HepG2 (cell line): ENCODE measurements around the gene SLC25A45. TPM values are rescaled to one million over a fixed set of nuclear protein-coding genes. Genes with fewer than 3 reads are reported as not detected.
A peak's percentile ranks its signal among the peaks of the same experiment; 100 is the strongest.

Source experiments
- ATAC-seq: fragments of 200-7000 bp; cut with Tn5 transposase; 3 replicates; pipeline ENCODE4 v1.9.1; 2020; ENCODE audit warnings: mild to moderate bottlenecking, moderate library complexity
- BruUV-seq: library from RNA; stranded (reverse); fragments of 400-500 nt; replicated peaks from 2 replicates; lab custom pipeline; 2021; lab: Mats Ljungman, UMichigan
- CTCF ChIA-PET: fragments of 300-600 bp; formaldehyde crosslinking; extraction: SDS; loops from one replicate; lab custom pipeline; 2021; ENCODE audit warnings: low total read pairs, inconsistent platforms, low intra/inter-chr PET ratio; lab: Yijun Ruan, JAX
- POLR2A ChIA-PET: fragments of 350-600 bp; sonication (Branson Sonifier 250); formaldehyde crosslinking; loops from one replicate; lab custom pipeline; 2020; ENCODE audit warnings: antibody characterized with exemption, inconsistent platforms; lab: Yijun Ruan, JAX
- DNase-seq: peaks from one replicate; pipeline ENCODE4 v3.0.0-alpha.2; 2015; ENCODE audit warnings: low spot score
- FAIRE-seq: peaks from 3 replicates; lab custom pipeline; 2011; peaks lifted over from hg19 to GRCh38; lab: Jason Lieb, UNC
- H2AFZ ChIP-seq: one replicate; pipeline ENCODE4 v1.6.1; 2011; ENCODE audit warnings: low read length, inconsistent platforms
- H3K27ac ChIP-seq: fragments of 300-600 bp; 3 replicates; pipeline ENCODE4 v1.8.0; 2011; ENCODE audit warnings: mixed run types, mild to moderate bottlenecking, mixed read lengths, low read length, inconsistent platforms; ENCODE audit not compliant: insufficient read depth; ENCODE audit errors: extremely low read length
- H3K27me3 ChIP-seq, 2 experiments: fragments of 200-600 bp in 1 of 2; 2 replicates in 1 of 2; 3 replicates in 1 of 2; pipeline versions ENCODE4 v1.6.0 to v1.8.0; 2011; ENCODE audit warnings: low read length in 2 of 2, mild to moderate bottlenecking in 2 of 2, moderate library complexity in 2 of 2, inconsistent platforms in 1 of 2; ENCODE audit not compliant: insufficient read depth in 2 of 2, control insufficient read depth in 1 of 2
- H3K36me3 ChIP-seq, 2 experiments: fragments of 200-600 bp in 1 of 2; replicated peaks in 1 of 2; 2 replicates in 1 of 2; 3 replicates in 1 of 2; pipeline versions ENCODE4 v1.5.1 to v1.8.0; 2011; ENCODE audit warnings: low read length in 2 of 2, inconsistent platforms in 1 of 2; ENCODE audit not compliant: insufficient read depth in 2 of 2, control insufficient read depth in 1 of 2
- H3K4me1 ChIP-seq: 2 replicates; pipeline ENCODE4 v1.5.1; 2012; ENCODE audit warnings: low read length, inconsistent platforms; ENCODE audit not compliant: insufficient read depth
- H3K4me2 ChIP-seq: 2 replicates; pipeline ENCODE4 v1.6.0; 2011; ENCODE audit warnings: low read depth, low read length, inconsistent platforms
- H3K4me3 ChIP-seq, 3 experiments: fragments of 200-600 bp in 1 of 3; sonication (generic), shearing (Covaris generic) in 1 of 3; replicated peaks in 1 of 3; 2 replicates each; pipeline ENCODE4 v1.5.1; 2011 to 2016; ENCODE audit warnings: low read length in 3 of 3, inconsistent platforms in 2 of 3, low read depth in 2 of 3, mild to moderate bottlenecking in 2 of 3, control low read depth in 1 of 3, mixed read lengths in 1 of 3; ENCODE audit not compliant: insufficient read depth in 1 of 3
- H3K79me2 ChIP-seq: one replicate; pipeline ENCODE4 v1.6.1; 2011; ENCODE audit warnings: low read length, inconsistent platforms; ENCODE audit not compliant: insufficient read depth
- H3K9ac ChIP-seq: 2 replicates; pipeline ENCODE4 v1.6.0; 2011; ENCODE audit warnings: mild to moderate bottlenecking, low read depth, low read length, inconsistent platforms; ENCODE audit not compliant: insufficient read depth
- H3K9me3 ChIP-seq: 2 replicates; pipeline ENCODE4 v1.5.1; 2012; ENCODE audit warnings: mild to moderate bottlenecking, low read length
- H4K20me1 ChIP-seq: 2 replicates; pipeline ENCODE4 v1.6.0; 2011; ENCODE audit warnings: inconsistent platforms, mild to moderate bottlenecking, low read length, moderate library complexity; ENCODE audit not compliant: insufficient read depth
- HDAC2 ChIP-seq: sonication (generic); formaldehyde crosslinking; IDR thresholded peaks from 2 replicates; pipeline ENCODE4 v1.4.0; 2020; ENCODE audit warnings: missing genetic modification reagents
- HES4 ChIP-seq: sonication (generic); formaldehyde crosslinking; IDR thresholded peaks from 2 replicates; pipeline ENCODE4 v1.9.0; 2021; ENCODE audit warnings: mild to moderate bottlenecking, missing genetic modification reagents, borderline replicate concordance
- HNRNPK ChIP-seq: fragments of 200-400 bp; formaldehyde crosslinking; IDR thresholded peaks from 2 replicates; pipeline ENCODE4 v1.6.1; 2018; ENCODE audit warnings: low read length, low read depth, moderate library complexity, mild to moderate bottlenecking; ENCODE audit not compliant: poor library complexity, severe bottlenecking
- HNRNPL ChIP-seq: fragments of 200-400 bp; formaldehyde crosslinking; IDR thresholded peaks from 2 replicates; pipeline ENCODE4 v1.6.1; 2017; ENCODE audit warnings: mild to moderate bottlenecking, low read depth, low read length
- MXI1 ChIP-seq: IDR thresholded peaks from 3 replicates; pipeline ENCODE4 v1.6.1; 2012; ENCODE audit warnings: low read depth, low read length, inconsistent platforms, borderline replicate concordance
- POLR2A ChIP-seq, 2 experiments: IDR thresholded peaks; 2 replicates each; pipeline ENCODE4 v1.6.1; 2011; ENCODE audit warnings: low read depth in 2 of 2, low read length in 2 of 2, mild to moderate bottlenecking in 1 of 2, moderate library complexity in 1 of 2; ENCODE audit not compliant: insufficient read depth in 1 of 2
- RFXAP ChIP-seq: sonication (generic); formaldehyde crosslinking; IDR thresholded peaks from 2 replicates; pipeline ENCODE4 v1.4.0; 2020; ENCODE audit warnings: missing genetic modification reagents, borderline replicate concordance
- SP2 ChIP-seq: sonication (generic); formaldehyde crosslinking; IDR thresholded peaks from 2 replicates; pipeline ENCODE4 v1.5.1; 2020; ENCODE audit warnings: mild to moderate bottlenecking, missing genetic modification reagents
- ZFX ChIP-seq: sonication (generic); formaldehyde crosslinking; IDR thresholded peaks from 2 replicates; pipeline ENCODE4 v1.4.0; 2020; ENCODE audit warnings: mild to moderate bottlenecking, low read depth, missing genetic modification reagents, moderate library complexity
- ZNF138 ChIP-seq: sonication (generic); formaldehyde crosslinking; IDR thresholded peaks from 2 replicates; pipeline ENCODE4 v1.5.0; 2020; ENCODE audit warnings: mild to moderate bottlenecking, low read depth, missing genetic modification reagents
- ZNF430 ChIP-seq: sonication (generic); formaldehyde crosslinking; IDR thresholded peaks from 2 replicates; pipeline ENCODE4 v1.9.0; 2021; ENCODE audit warnings: mild to moderate bottlenecking, missing genetic modification reagents
- ZNF432 ChIP-seq: sonication (generic); formaldehyde crosslinking; IDR thresholded peaks from 2 replicates; pipeline ENCODE4 v1.5.0; 2020; ENCODE audit warnings: missing genetic modification reagents, mild to moderate bottlenecking, borderline replicate concordance
- ZNF563 ChIP-seq: sonication (generic); formaldehyde crosslinking; IDR thresholded peaks from 2 replicates; pipeline ENCODE4 v1.8.0; 2022; ENCODE audit warnings: mild to moderate bottlenecking, moderate library complexity, missing genetic modification reagents
- ZNF737 ChIP-seq: sonication (generic); formaldehyde crosslinking; IDR thresholded peaks from 2 replicates; pipeline ENCODE4 v1.5.0; 2020; ENCODE audit warnings: missing genetic modification reagents, mild to moderate bottlenecking, borderline replicate concordance
- WGBS: methylation state at CpG from one replicate; pipeline ENCODE4 v1.1.6; 2017; ENCODE audit warnings: low lambda C conversion rate; 5-methylcytosine and 5-hydroxymethylcytosine counted together
- in situ Hi-C: cut with HindIII; loops from 2 replicates; pipeline ENCODE4 v1.10.0; 2017; ENCODE audit warnings: low pct_unique_long_range_greater_than_20kb; ENCODE audit not compliant: extremely low pct_ligation_motif_present
- intact Hi-C: fragments of 100-400 bp; cut with micrococcal nuclease; formaldehyde crosslinking; loops from one replicate; pipeline ENCODE4 v1.10.0; 2022; ENCODE audit not compliant: unreplicated experiment
- polyA plus RNA-seq, 8 experiments: library from polyadenylated mRNA; depleted of rRNA in 3 of 8; stranded (reverse) in 7 of 8; unstranded in 1 of 8; fragments of >200 nt; fragmentation: Illumina TruSeq in 4 of 8; extraction: Trizol in 4 of 8; gene quantifications; 2 replicates each; pipeline versions ENCODE4 v1.2.1 to v1.2.3, GENCODE V29; 2011 to 2016; ENCODE audit warnings: low read depth in 4 of 8, missing spikeins in 1 of 8, mixed read lengths in 1 of 8; ENCODE audit not compliant: insufficient read depth in 1 of 8
- total RNA-seq, 5 experiments: library from RNA; depleted of rRNA; stranded (reverse); fragments of >200 nt; fragmentation: Illumina TruSeq; extraction: Trizol; gene quantifications; 2 replicates each; pipeline ENCODE4 v1.2.3, GENCODE V29; 2016; ENCODE audit warnings: low read depth in 1 of 5
- TF ChIP-seq, protein P1 (sequence below): sonication (generic); formaldehyde crosslinking; IDR thresholded peaks from 2 replicates; pipeline ENCODE4 v1.5.0; 2020; ENCODE audit warnings: mild to moderate bottlenecking, missing genetic modification reagents, borderline replicate concordance
- TF ChIP-seq, protein P2 (sequence below): sonication (generic); formaldehyde crosslinking; IDR thresholded peaks from 2 replicates; pipeline ENCODE4 v1.4.0; 2020; ENCODE audit warnings: missing genetic modification reagents

Gene SLC25A45
- total and polyA plus RNA-seq, 2 of the 13 experiments (the other 11 are each of a cell fraction or from before 2014, with no cell fraction given): 1.2 to 3.4 TPM

DNA sequence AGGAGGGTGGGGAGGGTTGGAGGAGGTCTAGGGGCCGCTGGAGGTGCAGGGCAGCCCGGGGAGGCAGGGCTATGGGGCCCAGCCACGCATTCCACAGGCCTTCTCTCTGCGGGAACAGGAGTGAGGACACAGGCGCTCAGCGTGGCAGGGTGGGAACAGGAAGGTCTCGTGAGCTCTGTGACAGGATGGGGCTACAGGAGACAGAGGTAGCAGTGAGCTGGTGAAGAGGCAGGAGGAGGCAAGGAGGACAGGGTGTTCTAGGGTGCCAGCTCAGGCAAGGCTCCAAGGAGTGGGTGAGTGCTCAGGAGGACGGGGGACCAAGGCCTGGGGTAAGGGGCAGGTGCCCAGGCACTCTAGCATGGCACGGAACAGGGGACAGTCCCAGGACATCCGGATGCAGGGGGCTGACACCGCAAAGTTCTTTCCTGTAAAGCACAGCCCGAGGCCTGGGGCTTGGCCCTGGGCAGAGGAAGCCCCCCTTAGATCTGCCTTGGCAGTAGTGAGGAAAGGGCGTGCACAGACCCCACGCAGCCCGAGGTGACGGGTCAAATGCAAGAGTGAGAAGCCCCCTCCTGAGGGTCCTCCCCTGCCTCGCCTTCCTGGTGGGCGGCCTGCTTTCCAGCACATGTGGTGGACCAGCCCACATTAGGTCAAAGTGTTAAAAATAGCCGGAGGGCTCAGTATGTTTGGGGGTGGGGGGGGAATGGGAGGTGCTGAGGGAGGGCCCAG lies 35.4 kb upstream of the SLC25A45 start:
- ATAC-seq (peak; percentile 0; the same call in 2 of the 3 replicates), FAIRE-seq (no peak), DNase-seq (no peak)
- in situ Hi-C loops: loop anchor here (5.0 kb wide), 1 partner anchor 36 kb away; the partner anchor contains the start of gene SLC25A45
- peak overlapping the region; percentile 62 to 87 (median 64) for H3K4me3 ChIP-seq
- no TSS peak for BruUV-seq
- H3K36me3 ChIP-seq: no peaks in the 10 kb centered on the region
- intact Hi-C loops: loop anchor here (1.0 to 5.0 kb wide), 5 partner anchors 9 to 94 kb away; partner anchors contain the start of gene SLC25A45
- peak overlapping the region; percentile 99 for H3K4me2 ChIP-seq
- H2AFZ ChIP-seq: no peak overlapping the region
- WGBS: 0% methylated on average over 11 of the region's 19 CpGs
- H3K27ac ChIP-seq: peak overlapping the region; percentile 100
- H3K27me3 ChIP-seq: no peaks in the 10 kb centered on the region; a peak in 1 of 5 replicates
- H3K79me2 ChIP-seq: peaks cover 41% of the 10 kb centered on the region
- peaks cover 2% of the 10 kb centered on the region; the same call in 1 of the 2 replicates for H4K20me1 ChIP-seq
- H3K9ac ChIP-seq: peak overlapping the region; percentile 100
- no peaks in the 10 kb centered on the region for H3K9me3 ChIP-seq
- ChIA-PET POLR2A (interaction anchor here (1.0 to 17.8 kb wide), 25 partner anchors 9 to 421 kb away, joined by 3 to 952 read pairs (median 20); partner anchors contain the start of genes BATF2, DPF2, EHBP1L1 and FRMD8), CTCF (interaction anchor here (2.7 kb wide), 1 partner anchor 93 kb away, joined by 20 read pairs; no protein-coding TSS in a partner anchor)
- peaks cover 67% of the 10 kb centered on the region for H3K4me1 ChIP-seq
- TF ChIP-seq, protein P1, sequence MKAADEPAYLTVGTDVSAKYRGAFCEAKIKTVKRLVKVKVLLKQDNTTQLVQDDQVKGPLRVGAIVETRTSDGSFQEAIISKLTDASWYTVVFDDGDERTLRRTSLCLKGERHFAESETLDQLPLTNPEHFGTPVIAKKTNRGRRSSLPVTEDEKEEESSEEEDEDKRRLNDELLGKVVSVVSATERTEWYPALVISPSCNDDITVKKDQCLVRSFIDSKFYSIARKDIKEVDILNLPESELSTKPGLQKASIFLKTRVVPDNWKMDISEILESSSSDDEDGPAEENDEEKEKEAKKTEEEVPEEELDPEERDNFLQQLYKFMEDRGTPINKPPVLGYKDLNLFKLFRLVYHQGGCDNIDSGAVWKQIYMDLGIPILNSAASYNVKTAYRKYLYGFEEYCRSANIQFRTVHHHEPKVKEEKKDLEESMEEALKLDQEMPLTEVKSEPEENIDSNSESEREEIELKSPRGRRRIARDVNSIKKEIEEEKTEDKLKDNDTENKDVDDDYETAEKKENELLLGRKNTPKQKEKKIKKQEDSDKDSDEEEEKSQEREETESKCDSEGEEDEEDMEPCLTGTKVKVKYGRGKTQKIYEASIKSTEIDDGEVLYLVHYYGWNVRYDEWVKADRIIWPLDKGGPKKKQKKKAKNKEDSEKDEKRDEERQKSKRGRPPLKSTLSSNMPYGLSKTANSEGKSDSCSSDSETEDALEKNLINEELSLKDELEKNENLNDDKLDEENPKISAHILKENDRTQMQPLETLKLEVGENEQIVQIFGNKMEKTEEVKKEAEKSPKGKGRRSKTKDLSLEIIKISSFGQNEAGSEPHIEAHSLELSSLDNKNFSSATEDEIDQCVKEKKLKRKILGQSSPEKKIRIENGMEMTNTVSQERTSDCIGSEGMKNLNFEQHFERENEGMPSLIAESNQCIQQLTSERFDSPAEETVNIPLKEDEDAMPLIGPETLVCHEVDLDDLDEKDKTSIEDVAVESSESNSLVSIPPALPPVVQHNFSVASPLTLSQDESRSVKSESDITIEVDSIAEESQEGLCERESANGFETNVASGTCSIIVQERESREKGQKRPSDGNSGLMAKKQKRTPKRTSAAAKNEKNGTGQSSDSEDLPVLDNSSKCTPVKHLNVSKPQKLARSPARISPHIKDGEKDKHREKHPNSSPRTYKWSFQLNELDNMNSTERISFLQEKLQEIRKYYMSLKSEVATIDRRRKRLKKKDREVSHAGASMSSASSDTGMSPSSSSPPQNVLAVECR (CRISPR knock-in tag): no peak
- TF ChIP-seq ZNF432 (CRISPR knock-in tag): 0 out of 2 replicates have a peak, but pooled peaks have one; percentile 76
- 0 out of 2 replicates have a peak, but pooled peaks have one; percentile 13 for TF ChIP-seq HDAC2 (CRISPR knock-in tag)
- peak; percentile 9 for TF ChIP-seq HNRNPK
- peak; percentile 69; the same call in 1 of the 2 replicates for TF ChIP-seq ZFX (CRISPR knock-in tag)
- TF ChIP-seq ZNF430: 0 out of 2 replicates have a peak, but pooled peaks have one; percentile 53
- peak; percentile 15; the same call in 1 of the 2 replicates for TF ChIP-seq ZNF138 (CRISPR knock-in tag)
- TF ChIP-seq ZNF737 (CRISPR knock-in tag): 0 out of 2 replicates have a peak, but pooled peaks have one; percentile 17
- TF ChIP-seq RFXAP (CRISPR knock-in tag): no peak
- TF ChIP-seq MXI1: 0 out of 3 replicates have a peak, but pooled peaks have one; percentile 3
- TF ChIP-seq ZNF563 (CRISPR knock-in tag): 0 out of 2 replicates have a peak, but pooled peaks have one; percentile 15
- 0 out of 2 replicates have a peak, but pooled peaks have one; percentile 29 for TF ChIP-seq HES4 (CRISPR knock-in tag)
- TF ChIP-seq, protein P2, sequence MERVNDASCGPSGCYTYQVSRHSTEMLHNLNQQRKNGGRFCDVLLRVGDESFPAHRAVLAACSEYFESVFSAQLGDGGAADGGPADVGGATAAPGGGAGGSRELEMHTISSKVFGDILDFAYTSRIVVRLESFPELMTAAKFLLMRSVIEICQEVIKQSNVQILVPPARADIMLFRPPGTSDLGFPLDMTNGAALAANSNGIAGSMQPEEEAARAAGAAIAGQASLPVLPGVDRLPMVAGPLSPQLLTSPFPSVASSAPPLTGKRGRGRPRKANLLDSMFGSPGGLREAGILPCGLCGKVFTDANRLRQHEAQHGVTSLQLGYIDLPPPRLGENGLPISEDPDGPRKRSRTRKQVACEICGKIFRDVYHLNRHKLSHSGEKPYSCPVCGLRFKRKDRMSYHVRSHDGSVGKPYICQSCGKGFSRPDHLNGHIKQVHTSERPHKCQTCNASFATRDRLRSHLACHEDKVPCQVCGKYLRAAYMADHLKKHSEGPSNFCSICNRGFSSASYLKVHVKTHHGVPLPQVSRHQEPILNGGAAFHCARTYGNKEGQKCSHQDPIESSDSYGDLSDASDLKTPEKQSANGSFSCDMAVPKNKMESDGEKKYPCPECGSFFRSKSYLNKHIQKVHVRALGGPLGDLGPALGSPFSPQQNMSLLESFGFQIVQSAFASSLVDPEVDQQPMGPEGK (CRISPR knock-in tag): peak; percentile 30; the same call in 1 of the 2 replicates
- 0 out of 2 replicates have a peak, but pooled peaks have one; percentile 6 for TF ChIP-seq HNRNPL
- peak in 1 of 2 experiments; percentile 58; a peak in 2 of 4 replicates for TF ChIP-seq POLR2A (IDR thresholded peaks at IDR 0.05; ENCODE audit: insufficient read depth in 1 of 2, low read depth in 2 of 2, low read length in 2 of 2)
- TF ChIP-seq SP2 (CRISPR knock-in tag): peak; percentile 16; the same call in 1 of the 2 replicates
